Measurements from ENCODE around the gene PTPRN2. TPM values are rescaled to one million over a fixed set of nuclear protein-coding genes. Genes with fewer than 3 reads are reported as not detected.

The PTPRN2 gene
- total and polyA plus RNA-seq, 9 of the 15 experiments (the other 6 are each of a cell fraction or from before 2014, with no cell fraction given), result not detected

DNA sequence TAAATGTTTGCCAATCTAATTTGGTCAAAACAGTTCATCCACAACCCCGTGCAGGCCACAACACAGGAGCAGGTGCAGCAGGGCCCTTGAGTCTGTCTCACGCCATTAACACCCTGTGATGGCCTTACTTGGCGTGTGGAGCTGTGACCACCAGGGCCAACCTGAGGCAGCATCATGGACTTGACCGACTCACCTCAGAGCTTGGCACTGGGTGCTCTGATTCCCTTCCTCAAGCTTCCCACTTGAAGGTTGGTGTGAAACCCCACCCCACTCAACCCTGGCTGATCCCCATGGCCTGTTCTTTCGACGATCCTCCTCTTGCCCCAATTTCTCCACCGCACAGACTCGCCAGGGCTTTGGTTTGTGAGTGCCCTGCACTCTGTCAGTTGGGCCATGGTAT, 623.1 kb downstream of the PTPRN2 start (continued):
- TF ChIP-seq, protein P1, sequence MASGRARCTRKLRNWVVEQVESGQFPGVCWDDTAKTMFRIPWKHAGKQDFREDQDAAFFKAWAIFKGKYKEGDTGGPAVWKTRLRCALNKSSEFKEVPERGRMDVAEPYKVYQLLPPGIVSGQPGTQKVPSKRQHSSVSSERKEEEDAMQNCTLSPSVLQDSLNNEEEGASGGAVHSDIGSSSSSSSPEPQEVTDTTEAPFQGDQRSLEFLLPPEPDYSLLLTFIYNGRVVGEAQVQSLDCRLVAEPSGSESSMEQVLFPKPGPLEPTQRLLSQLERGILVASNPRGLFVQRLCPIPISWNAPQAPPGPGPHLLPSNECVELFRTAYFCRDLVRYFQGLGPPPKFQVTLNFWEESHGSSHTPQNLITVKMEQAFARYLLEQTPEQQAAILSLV (tag; IDR thresholded peaks at IDR 0.05), result no peak
- TF ChIP-seq CSDE1 (IDR thresholded peaks at IDR 0.05), result no peak

DNA sequence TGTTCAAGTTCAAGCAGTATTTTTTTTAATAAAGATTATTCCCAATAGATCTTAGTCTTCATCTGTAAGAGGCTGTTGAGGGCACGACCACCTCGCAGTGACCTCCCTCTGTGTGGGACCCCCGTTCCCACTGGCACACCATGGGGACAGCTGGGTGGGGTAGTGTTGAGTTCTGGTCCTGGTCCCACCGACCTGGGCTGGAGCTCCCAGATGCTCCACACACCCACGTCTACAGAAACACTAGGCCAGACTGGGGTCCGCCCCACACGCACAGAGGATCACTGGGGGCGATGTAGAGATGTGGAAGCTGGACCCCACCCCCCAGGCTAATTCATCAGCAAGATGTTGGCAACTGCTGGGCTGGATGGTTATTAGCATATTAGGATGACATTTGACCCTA, 623.6 kb downstream of the PTPRN2 start:
- intact Hi-C loops (cut with micrococcal nuclease) (no loop called here), in situ Hi-C loops (cut with MboI) (no loop called here)
- FAIRE-seq (no peak), ATAC-seq (no peak), DNase-seq (ENCODE audit: extremely low read depth in 1 of 4, low spot score in 3 of 4) (no peak)
- Histone ChIP-seq H3K27me3 (ENCODE audit: control insufficient read depth in 2 of 2, insufficient read depth in 2 of 2, low read length in 2 of 2) (peaks cover 12 to 20% of the 10 kb centered on the region in 2 experiments), H3K9me3 (replicated peaks; ENCODE audit: control insufficient read depth, insufficient read depth, low read depth, low read length) (no peaks in the 10 kb centered on the region), H3K36me3 (ENCODE audit: control insufficient read depth, insufficient read depth, low read length) (no peaks in the 10 kb centered on the region), H2AFZ (ENCODE audit: low read depth, low read length) (no peak overlapping the region), H3K4me3 (no peak overlapping the region), H3K4me1 (replicated peaks in 1 of 2; ENCODE audit: control insufficient read depth in 2 of 2, insufficient read depth in 2 of 2, low read length in 2 of 2) (no peaks in the 10 kb centered on the region), H3K27ac (ENCODE audit: extremely low read depth, low read depth, low read length) (no peak overlapping the region), H3K79me2 (ENCODE audit: control insufficient read depth, insufficient read depth, low read length) (no peaks in the 10 kb centered on the region), H3K4me2 (ENCODE audit: insufficient read depth, low read length) (no peak overlapping the region), H3K9me1 (ENCODE audit: control insufficient read depth, insufficient read depth, low read length) (no peaks in the 10 kb centered on the region), H3K9ac (ENCODE audit: insufficient read depth in 1 of 2, low read depth in 2 of 2, low read length in 2 of 2) (no peak overlapping the region), H4K20me1 (replicated peaks; ENCODE audit: control insufficient read depth, insufficient read depth, low read length) (no peaks in the 10 kb centered on the region)
- no peak for TF ChIP-seq HNRNPLL (IDR thresholded peaks at IDR 0.05; ENCODE audit: low read depth, low read length, poor library complexity, severe bottlenecking)
- no peak for TF ChIP-seq HDAC3 (IDR thresholded peaks at IDR 0.05; ENCODE audit: borderline replicate concordance, partially characterized antibody)
- no peak for TF ChIP-seq CBFB (CRISPR knock-in tag; IDR thresholded peaks at IDR 0.05)
- TF ChIP-seq, protein P2, sequence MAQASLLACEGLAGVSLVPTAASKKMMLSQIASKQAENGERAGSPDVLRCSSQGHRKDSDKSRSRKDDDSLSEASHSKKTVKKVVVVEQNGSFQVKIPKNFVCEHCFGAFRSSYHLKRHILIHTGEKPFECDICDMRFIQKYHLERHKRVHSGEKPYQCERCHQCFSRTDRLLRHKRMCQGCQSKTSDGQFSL (CRISPR knock-in tag; IDR thresholded peaks at IDR 0.05), result no peak
- TF ChIP-seq, protein P2 (tag; IDR thresholded peaks at IDR 0.05), result no peak
- 0% methylated on average over 8 of the region's 8 CpGs for WGBS (ENCODE audit: insufficient coverage, low coverage, missing lambda C conversion rate)
- no TSS peak for BruUV-seq (replicated peaks)
- ChIA-PET CTCF (ENCODE audit: low intra/inter-chr PET ratio) (no interaction called here), POLR2A (interaction anchor here (0.6 kb wide), 1 partner anchor 34 kb away, joined by 3 read pairs; no protein-coding TSS in a partner anchor)
